GM18858 (cell line): ENCODE measurements around the gene ZNF521.

Experiments
- ATAC-seq: cut with Tn5 transposase; IDR thresholded peaks from one replicate; pipeline ENCODE4 v1.9.1; 2021; ENCODE audit not compliant: unreplicated experiment

The ZNF521 gene

DNA sequence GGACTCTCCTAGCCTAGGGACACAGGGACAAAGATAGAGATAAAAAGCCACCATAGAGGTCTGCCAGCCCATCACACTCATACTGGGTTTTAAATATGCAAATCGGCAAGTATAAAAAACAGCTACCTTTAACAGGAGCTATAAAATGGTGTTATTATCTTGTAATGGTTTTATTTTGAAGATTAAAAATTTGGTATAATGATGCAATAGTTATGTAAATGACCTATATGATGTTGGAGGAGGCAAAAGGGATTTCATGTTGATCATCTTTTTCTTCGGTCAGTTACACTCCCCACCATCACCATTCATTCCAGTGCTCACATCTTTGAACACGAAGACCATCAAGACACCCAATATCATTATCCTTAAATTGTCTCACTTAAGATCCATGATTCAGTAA lies 11.2 kb downstream of the ZNF521 start:
- ATAC-seq: no peak

DNA sequence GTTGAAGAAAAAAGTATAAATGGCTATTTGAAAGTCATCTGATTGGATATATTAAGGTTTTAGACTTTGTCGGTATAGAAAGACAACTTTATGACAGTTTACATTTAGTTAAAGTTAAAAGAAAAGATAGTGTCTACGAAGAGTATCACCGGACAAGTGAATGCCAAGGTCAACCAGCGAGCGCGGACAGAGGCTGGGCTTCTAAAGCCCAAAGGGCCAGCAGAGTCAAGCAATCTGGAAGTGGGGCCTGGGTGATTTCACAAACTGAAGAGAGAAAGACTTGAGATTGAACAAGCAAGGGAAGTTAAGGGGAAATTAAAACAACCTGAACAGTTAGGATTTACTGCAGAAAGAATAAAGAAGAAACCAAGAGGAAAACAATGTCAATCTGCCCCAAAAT lies 16.3 kb downstream of the ZNF521 start:
- ATAC-seq: no peak

DNA sequence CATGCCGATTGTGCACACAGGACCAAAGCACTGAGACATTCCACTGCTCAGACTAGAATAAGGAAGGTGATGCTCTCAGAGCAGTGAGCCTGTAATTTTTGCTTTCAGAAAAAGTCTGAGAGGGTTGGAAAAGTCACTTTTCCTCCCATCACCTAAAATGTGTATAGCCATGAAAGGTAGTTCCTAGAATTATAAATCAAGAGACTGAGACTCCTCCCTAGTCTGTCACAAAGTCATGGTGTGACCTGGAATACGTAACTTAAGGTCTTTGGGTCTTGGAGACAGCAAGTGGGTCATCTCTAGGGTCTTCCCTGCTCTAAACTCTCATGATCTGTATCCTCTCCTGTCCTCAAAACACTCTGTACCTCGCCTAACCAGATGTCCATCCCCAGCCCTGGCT lies 16.9 kb downstream of the ZNF521 start:
- no peak for ATAC-seq

DNA sequence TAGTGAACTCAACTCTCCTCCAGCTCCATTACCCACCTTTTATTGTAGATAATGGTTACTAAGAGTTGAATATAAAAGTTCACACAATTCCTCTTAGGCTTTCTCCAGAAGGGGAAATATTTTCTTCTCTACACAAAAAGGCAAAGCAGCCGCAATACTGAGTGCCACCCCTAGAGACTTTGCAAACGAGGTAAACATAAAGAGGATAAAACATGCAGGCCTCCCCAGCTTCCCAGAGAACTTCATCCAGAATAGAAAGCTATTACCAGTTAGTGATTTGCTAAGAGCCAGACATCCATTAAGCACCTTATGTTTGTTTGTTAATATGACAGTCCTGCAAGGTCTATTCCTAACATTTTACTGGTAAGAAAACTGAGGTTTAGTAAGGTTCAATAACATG lies 17.4 kb downstream of the ZNF521 start:
- ATAC-seq: no peak

DNA sequence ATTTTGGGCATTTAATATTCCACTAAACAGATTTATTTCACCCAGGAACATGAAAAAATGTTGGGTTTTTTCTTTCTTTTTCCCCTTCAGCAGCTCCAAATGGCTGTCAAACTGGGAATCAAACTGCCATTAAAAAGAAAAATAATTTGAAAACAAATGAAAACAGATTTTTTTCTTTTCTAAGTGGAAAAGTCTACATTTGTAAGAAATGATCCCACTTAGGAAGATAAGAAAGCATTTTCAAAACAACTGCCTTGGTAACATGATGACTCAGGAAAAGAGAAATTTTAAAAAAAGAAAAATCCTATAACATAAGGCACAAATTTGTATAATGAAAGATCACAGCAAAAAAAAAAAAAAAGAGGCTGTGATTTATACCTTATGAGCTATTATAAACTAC lies 20.0 kb downstream of the ZNF521 start:
- ATAC-seq: no peak

DNA sequence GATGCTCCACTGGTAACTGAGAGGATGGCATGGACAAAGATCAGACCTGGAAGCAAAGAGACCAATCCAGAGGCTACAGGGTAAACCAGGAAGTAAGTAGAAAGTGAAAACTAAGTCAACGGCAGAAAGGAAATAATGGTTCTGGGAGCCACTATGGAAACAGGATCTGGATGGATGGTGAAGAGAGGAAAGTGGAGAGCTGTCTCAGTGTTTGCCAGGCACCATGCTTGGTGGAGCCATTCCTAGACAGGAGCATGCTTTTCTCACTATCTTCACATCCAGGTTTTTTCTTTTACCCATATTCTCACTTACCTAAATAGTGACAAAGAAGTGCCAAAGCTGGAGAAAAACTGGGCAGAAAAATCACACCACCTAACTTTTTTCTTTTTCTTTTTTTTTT lies 22.2 kb downstream of the ZNF521 start:
- ATAC-seq: no peak

DNA sequence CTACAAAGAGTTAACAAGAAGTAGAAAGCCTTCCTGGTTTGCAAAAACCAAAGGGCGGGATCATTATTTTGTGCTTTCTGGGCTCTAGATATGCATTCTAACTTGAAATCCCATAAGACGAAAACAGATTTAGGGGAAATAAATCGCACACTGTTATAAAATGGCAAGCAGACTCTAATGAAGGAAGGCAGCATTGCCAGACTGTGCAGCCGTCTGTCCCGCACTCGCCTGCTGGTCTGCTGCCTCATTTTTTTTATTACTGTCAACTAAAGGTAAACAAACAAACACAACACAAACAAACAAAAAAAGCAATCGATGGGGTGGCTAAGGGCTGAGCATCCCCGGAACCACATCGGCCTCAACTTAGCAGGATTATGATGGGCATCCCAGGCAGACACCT lies 24.4 kb downstream of the ZNF521 start:
- ATAC-seq: no peak

DNA sequence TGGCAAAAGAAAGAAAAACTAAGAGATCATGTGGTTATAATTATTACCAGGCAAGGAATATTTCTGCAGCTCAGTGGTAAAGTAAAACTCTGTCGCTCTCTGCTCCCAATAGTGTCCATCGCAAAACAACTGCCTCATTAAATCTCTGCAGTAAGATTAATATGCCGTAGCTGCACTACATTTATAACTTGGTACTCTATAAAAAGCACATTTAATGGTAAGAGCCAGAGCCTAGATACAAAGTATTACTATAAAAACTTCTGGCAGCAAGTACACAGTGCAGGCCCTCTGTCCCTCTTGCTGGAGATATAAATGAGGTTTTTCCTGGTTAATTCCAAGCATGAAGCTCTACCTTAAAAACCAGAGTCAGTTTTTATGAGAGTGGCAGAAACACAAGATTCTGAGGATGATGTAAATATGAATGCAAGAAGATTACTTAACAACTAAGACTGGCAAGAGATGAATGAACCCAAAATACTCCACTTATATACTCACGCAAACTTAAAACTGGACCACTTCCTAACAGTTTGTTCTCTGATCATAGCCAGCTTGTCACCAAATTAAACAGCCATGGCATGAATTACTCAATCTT lies 25.5 kb downstream of the ZNF521 start:
- ATAC-seq: no peak

DNA sequence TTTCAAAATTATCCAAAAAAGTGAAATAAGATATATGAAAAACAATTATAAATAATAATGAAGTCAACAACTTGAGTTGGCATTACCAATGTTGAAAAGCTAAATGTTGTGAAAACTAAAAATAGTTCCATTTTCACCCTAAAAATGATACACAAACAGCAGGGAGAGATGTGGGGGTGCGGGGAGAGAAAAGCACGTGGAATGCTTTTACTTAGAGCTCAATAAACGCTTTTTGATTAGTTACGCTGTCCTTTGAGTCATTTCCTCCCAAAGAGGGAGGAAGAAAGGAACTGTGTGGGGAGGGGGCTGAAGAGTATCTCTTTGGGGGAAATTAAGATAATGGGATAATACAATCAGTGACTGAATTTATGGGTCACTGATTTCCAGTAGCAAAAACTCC lies 29.2 kb downstream of the ZNF521 start:
- no peak for ATAC-seq

DNA sequence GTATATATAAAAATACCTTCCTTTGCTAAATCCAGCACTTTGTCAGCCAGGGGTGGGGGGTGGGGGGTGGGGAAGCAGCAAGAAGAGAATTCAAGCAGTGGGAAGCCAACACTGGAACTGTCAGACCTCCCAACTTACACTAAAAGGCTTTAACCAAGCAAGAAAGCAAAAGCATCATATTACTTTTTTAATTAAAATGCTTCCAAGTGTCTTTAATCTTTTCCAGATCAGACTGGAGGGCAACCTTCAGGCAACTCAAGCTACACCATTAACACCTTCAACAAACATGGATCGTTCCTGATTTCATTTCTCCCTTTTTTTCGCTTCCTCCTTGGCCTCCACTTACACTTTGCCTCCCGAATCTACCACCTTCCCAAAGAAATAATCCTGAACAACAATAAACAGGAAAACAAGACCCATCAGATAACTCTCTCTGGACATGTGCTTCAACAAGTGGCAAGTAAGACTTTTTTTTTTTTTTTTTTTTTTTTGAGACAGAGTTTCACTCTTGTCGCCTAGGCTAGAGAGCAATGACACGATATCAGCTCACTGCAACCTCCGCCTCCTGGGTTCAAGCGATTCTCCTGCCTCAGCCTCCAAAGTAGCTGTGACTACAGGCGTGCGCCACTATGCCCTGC lies 35.5 kb downstream of the ZNF521 start:
- no peak for ATAC-seq

DNA sequence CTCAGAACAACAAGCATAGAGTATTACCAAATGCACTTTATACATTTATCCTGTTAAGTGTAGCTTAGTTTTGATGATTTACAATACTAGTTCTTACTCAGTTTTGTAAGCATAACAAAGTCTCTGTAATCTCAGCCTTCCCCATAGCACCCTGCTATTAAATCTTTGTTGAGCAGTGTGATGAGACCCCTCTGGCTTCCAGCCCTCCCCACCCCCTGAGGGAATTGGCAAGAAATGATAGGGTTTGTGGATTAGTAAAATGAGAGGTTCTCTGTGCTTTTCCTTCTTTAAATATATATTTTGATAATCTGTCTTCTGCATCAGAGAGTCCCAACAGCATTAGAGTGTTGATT lies 37.2 kb downstream of the ZNF521 start:
- ATAC-seq: no peak

DNA sequence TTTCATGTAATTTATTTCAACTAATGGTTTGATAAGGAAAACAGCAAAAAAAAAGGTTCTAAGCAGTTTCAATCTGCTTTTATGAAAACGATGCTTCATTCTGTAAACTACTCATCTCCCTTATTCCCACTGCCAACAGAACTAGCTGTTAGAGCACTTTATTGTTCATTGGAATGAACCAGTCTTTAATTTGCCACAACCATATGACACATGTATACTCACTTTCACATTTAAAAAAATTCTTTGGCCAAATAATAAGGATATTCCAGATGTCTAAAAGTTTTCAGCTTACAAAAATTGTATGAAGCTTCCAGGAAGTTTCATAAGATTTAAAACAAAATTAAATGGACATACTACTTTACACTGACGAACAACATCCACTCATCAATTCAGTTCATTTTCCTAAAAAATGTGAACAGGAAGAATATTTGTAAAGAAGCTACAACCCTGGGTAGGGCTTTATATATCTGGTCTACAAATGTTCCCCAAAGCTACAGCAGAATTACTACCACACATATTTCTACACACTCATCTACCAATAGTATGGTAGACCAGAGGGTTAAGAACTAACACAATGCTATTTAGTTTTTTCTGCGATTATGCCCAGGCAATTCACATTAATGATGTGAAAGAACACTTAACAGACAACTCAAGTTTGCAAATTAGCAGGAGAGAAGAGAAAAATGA lies 37.7 kb downstream of the ZNF521 start:
- no peak for ATAC-seq

DNA sequence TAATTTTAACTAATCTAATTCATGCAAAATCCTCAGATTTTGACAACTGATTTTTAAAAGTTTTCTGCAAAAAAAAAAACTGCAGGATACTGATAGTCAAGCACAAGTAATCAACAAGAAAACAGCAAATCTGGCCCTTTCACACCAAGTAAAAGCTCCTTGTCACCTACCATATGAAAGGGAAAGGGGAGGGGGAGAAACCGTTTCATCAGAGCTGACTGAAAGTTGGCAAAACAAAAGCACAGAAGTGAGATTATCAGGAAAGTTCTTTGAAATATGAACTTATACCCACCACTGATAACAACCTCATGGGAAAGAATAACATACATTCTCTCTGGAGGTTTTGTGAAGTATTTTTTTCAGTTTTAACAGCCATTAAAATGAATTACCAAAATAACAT lies 38.7 kb downstream of the ZNF521 start:
- no peak for ATAC-seq

DNA sequence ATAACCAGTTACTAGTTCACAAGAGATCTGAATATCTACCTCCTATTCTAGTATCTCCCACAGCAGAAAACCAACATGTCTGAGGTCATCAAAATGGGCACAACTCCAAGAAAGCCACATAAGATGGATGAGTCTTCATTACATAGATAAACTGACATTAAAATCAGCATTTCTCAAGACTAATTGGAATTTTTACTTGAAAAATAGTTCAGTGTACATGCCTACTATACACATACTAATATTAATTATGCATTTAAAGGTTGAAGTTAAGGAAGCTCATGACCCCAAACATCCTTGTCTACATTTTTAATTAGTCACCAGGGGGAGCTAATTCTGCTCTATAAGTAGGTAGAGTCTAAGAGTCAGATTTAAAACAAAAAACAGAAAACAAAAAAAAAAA lies 41.9 kb downstream of the ZNF521 start:
- ATAC-seq: no peak

DNA sequence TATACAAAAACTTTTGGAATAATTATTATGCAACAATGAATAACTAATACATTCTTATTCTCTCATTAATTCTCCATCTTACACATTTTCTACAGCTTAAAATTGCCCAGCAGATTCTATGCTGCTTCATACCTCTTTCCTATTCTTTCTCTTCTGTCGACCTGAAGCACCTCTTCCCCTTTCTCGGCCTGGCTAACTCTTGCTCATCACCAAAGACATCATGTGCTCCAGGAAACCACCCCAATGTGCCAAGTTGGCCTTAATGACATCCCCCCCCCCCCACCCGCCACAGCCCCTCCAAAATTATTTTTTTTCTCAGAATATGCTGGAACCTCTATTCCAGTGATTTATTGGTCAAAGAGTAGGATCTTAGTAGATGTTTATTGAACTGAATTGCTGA lies 43.6 kb downstream of the ZNF521 start:
- ATAC-seq: no peak

DNA sequence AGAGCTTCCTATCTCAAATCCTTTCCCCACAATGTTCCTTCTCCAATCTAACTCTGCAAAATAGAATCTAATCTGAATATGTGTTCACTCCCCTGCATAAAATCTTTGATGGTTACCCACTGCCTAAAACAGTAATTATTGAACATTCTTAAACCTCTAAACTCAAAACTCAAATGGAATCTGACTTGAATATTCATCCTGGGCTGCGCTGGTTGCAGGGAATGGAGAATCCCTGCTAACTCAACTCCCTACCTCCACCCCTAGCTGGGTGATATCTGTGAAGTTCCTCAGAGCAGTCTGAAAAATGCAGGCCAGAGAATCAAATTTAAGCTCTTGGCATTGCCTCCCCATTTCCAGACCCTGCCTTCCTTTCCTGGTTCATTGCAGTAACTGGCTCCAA lies 44.8 kb downstream of the ZNF521 start:
- ATAC-seq: no peak

DNA sequence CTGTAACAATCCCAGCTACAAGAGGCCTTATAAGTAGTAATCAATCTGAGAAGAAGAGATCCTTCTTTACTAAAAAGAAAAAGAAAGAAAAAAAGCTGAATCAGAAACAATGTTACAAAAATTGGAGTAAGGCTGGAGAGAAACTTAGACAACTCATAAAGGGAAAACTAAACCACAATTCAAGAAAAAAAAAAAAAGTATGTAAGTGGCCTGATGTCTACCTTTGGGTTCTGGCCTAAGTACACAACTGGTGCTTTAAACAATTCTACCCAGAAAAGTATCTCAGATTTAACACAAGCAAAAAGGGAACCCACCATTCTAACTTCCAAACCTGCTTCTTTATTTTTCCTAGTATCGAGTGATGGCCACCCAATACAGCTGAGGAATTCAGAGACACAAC lies 45.3 kb downstream of the ZNF521 start:
- ATAC-seq: no peak

DNA sequence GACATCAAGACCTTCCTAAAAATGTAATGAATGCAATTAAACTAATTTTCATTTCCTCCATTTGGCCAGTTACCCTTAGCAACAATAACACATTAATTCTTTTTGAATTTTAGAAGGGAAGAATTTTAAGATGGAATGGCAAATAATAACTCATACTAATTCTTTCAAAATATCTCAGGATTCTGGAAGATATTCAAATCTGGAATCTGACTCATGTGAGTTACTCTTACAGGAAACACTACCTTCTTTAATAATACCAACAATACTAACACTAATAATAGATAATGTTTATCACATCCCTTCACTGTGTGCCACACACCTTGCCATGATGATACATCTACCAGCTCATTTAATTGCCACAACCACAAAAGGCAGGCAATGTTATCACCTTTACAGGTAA lies 46.4 kb downstream of the ZNF521 start:
- ATAC-seq: no peak

DNA sequence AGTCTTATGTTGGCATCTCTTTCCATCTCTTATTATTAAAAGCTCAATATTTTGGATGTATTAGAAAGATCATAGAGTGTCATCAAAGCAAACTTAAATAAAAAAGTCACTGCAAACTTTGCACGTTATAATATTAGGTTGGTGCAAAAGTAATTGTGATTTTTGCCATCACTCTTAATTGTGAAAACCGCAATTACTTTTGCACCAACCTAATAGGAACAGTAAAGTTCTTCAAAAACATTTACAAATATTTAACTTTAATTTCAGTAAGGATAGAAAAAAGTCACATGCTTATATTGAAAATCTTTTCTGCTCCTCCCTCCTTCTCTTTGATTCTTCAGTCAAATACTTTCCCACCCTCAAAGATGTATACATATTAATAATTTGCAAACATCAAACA lies 51.5 kb downstream of the ZNF521 start:
- ATAC-seq: no peak

DNA sequence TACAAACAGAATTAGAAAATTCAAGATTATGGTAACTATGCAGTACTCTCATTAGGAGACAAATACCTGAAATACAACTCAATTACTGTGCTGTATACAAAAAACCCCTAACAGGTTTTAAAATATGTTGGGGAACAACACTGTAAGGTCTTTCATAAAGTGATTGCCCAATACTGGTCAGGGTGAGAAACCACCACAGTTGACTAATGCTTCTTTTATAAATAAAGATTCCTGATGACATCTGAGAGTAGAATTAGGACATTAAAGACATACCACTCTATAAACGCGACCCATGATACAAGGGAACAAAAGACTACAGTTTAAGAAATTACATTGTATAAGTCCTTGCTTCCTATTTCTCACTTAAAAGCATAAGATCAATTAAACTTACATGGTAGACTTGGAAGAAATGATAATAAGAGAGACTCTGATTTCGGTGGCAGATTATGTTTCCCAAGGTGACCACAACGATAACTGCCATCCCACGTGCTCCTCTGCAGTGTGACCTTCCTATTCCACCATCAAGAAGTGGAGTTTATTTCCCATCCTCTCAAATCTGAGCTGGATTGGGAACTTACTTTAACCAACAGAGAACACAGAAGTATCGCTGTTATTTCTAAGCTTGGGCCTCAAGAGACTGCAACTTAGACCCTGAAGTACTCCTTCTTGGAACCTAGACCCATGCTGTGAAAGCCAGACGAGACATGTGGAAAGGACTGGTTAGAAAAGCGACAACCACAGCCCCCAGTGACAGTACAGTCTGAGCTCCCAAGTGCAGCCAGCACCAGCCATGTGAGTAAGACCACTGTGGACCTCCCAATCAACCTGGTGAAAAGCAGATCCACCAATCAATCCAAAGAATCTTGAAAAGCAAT lies 52.3 kb downstream of the ZNF521 start:
- ATAC-seq: no peak

DNA sequence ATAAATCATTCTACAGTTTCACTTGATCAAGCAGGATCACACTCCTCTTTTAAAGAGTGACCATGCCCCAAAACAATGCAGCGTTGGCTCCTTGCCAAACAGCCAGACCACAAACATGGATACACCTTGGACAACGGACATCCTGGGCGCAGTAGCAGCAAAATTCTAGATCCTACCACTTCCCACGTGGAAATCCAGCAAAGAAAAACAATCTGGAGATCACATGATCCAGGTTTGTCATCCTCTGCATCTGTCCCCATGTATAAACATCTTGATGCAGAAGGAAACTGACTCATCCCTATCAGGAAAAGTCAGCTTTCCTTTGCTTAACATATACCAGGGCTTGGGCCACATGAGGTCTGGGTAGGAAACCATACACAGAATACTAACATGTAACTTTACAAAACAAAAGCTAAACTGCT lies 53.1 kb downstream of the ZNF521 start:
- no peak for ATAC-seq

DNA sequence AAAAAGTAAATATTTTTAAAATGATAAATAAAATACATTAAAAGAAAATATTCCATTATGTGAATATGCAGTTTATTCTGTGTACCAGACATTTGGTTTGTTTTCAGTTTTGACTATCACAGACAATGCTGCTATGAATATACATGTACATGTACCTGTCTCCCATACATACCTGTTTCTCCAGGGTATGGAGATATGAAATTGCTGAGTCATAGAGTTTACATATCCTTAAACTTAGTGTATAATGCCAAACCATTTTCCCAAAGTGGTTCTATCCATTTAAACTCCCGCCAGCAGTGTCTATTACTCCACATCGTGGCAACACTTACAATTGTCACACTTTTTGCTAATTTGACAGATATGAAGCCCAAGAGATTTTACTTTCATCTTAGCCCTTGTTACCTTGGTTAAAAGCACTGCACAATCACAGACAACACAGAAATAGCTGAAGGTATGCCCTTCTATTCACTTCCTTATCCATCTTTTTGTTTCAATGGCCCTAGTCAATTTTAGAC lies 56.3 kb downstream of the ZNF521 start:
- no peak for ATAC-seq
